AG09309 (cell line): ENCODE results near the gene AKR1C4.
"Not testable (repeated sequence)": the region's sequence is repeated elsewhere in the genome, so short reads cannot be mapped to it uniquely, and the experiment has no call there.

Experiments
- DNase-seq: peaks from one replicate; pipeline ENCODE4 v3.0.0-alpha.2; 2010; ENCODE audit warnings: low read depth
- H3K4me3 ChIP-seq: 2 replicates; pipeline ENCODE4 v1.5.1; 2011; ENCODE audit warnings: mild to moderate bottlenecking, low read depth, low read length, moderate library complexity; ENCODE audit not compliant: control insufficient read depth
- CTCF ChIP-seq: IDR thresholded peaks from 2 replicates; pipeline ENCODE4 v1.5.1; 2011; ENCODE audit warnings: mild to moderate bottlenecking, low read depth, low read length, inconsistent platforms; ENCODE audit not compliant: insufficient read depth, control insufficient read depth; ENCODE audit errors: missing control alignments

The AKR1C4 gene

DNA sequence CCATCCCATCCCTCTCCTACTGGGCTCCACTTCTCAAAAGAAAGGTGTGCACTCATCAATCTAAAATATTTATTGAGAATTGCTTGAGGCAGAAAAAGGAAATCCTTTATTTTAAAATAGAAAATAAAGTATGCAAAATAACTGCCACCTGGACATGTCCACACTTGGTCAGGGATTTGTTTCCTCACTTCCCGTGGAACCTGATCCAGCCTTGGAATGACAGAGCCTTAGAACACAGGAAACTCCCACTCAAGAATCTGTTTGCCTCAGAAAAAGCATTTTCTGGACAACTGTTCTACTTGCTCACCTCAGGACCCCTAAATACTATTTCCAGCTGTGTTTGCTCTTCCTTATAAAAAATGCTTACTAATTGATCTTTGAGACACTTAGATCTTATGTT is 40.7 kb upstream of the AKR1C4 start:
- no peak for DNase-seq
- no peak for TF ChIP-seq CTCF
- H3K4me3 ChIP-seq = no peak overlapping the region

GRCh38 chr10:5157501-5157900 is 39.1 kb upstream of the AKR1C4 start:
- H3K4me3 ChIP-seq = no peak overlapping the region
- no peak for TF ChIP-seq CTCF
- no peak for DNase-seq

DNA sequence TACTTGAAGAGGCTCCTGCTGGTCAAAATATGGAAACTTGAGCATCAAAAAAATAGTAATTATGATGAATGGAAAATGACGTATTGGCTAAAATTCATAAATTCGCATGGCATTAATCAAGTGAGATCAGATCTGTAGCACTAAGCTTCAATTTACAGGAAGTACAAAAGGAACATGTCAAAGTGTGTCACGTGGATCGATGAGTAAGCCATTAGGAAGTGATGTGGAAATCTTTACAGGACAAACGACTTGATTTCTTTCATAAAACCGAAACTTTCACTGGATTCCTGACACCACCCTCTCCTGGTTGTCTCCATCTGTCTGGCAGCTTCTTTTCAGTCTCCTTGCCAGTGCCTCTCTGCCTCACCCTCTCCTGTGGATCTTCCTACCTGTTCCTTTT is 37.5 kb upstream of the AKR1C4 start:
- H3K4me3 ChIP-seq = no peak overlapping the region
- TF ChIP-seq CTCF = no peak
- no peak for DNase-seq

- TF ChIP-seq CTCF = no peak
- H3K4me3 ChIP-seq = no peak overlapping the region
Observed at GRCh38 chr10:5163487-5163886, 33.1 kb upstream of the AKR1C4 start.

GRCh38 chr10:5165738-5166137 is 30.9 kb upstream of the AKR1C4 start:
- TF ChIP-seq CTCF = no peak
- H3K4me3 ChIP-seq = no peak overlapping the region
- no peak for DNase-seq

More at GRCh38 chr10:5163487-5163886, 33.1 kb upstream of the AKR1C4 start:
- DNase-seq = no peak

- TF ChIP-seq CTCF = no peak
- no peak for DNase-seq
- no peak overlapping the region for H3K4me3 ChIP-seq
Observed at GRCh38 chr10:5168897-5169420, 27.7 kb upstream of the AKR1C4 start.

GRCh38 chr10:5175581-5175980 is 21.1 kb upstream of the AKR1C4 start:
- H3K4me3 ChIP-seq, DNase-seq: not testable (repeated sequence)

GRCh38 chr10:5180503-5180902 is 16.1 kb upstream of the AKR1C4 start:
- H3K4me3 ChIP-seq, DNase-seq: not testable (repeated sequence)
